ENCODE data around the gene CHURC1.

Gene CHURC1

GRCh38 chr14:64926398-64926995 lies 12.2 kb downstream of the CHURC1 start:
- H3K4me3 ChIP-seq (ENCODE audit: low read depth, low read length): no peak overlapping the region
- in situ Hi-C loops (cut with HindIII; ENCODE audit: low sequenced_read_pairs): no loop called here
- no peak for TF ChIP-seq CTCF (IDR thresholded peaks at IDR 0.05; ENCODE audit: low read depth, low read length, missing control alignments)
- DNase-seq (ENCODE audit: low read depth): no peak

- no peak for TF ChIP-seq CTCF (IDR thresholded peaks at IDR 0.05; ENCODE audit: low read depth, low read length, missing control alignments)
- in situ Hi-C loops (cut with HindIII; ENCODE audit: low sequenced_read_pairs): no loop called here
- no peak for DNase-seq (ENCODE audit: low read depth)
- no peak overlapping the region for H3K4me3 ChIP-seq (ENCODE audit: low read depth, low read length)
Observed at GRCh38 chr14:64927031-64927430, 12.8 kb downstream of the CHURC1 start.

- in situ Hi-C loops (cut with HindIII; ENCODE audit: low sequenced_read_pairs): no loop called here
- TF ChIP-seq CTCF (IDR thresholded peaks at IDR 0.05; ENCODE audit: low read depth, low read length, missing control alignments): no peak
- DNase-seq (ENCODE audit: low read depth): no peak
- H3K4me3 ChIP-seq (ENCODE audit: low read depth, low read length): no peak overlapping the region
Observed at GRCh38 chr14:64928239-64929013, 14.2 kb downstream of the CHURC1 start.

- no peak for TF ChIP-seq CTCF (IDR thresholded peaks at IDR 0.05; ENCODE audit: low read depth, low read length, missing control alignments)
- in situ Hi-C loops (cut with HindIII; ENCODE audit: low sequenced_read_pairs): no loop called here
- DNase-seq (ENCODE audit: low read depth): no peak
- no peak overlapping the region for H3K4me3 ChIP-seq (ENCODE audit: low read depth, low read length)
Observed at GRCh38 chr14:64929014-64929359, 14.7 kb downstream of the CHURC1 start.

GRCh38 chr14:64930085-64930843 lies 16.0 kb downstream of the CHURC1 start:
- no peak overlapping the region for H3K4me3 ChIP-seq (ENCODE audit: low read depth, low read length)
- TF ChIP-seq CTCF (IDR thresholded peaks at IDR 0.05; ENCODE audit: low read depth, low read length, missing control alignments): no peak
- in situ Hi-C loops (cut with HindIII; ENCODE audit: low sequenced_read_pairs): no loop called here
- no peak for DNase-seq (ENCODE audit: low read depth)

GRCh38 chr14:64931123-64931522 lies 16.9 kb downstream of the CHURC1 start:
- in situ Hi-C loops (cut with HindIII; ENCODE audit: low sequenced_read_pairs): no loop called here
- no peak for DNase-seq (ENCODE audit: low read depth)
- no peak for TF ChIP-seq CTCF (IDR thresholded peaks at IDR 0.05; ENCODE audit: low read depth, low read length, missing control alignments)

More at GRCh38 chr14:64931123-64931522, 16.9 kb downstream of the CHURC1 start:
- no peak overlapping the region for H3K4me3 ChIP-seq (ENCODE audit: low read depth, low read length)

All from astrocyte of the cerebellum (primary cell).